Measurements from ENCODE around the gene SLC4A5.

DNA sequence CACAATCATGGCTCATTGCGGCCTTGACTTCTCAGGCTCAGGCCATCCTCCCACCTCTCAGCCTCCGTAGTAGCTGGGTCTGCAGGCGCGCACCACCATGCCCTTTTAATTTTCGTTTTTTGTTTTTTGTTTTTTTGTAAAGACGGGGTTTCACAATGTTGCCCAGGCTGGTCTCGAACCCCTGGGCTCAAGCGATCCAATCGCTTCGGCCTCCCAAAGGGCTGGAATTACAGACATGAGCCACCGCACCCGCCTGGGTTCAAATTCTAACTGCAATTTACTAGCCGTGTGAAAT is 49.2 kb upstream of the SLC4A5 start:
- TF ChIP-seq, protein P1, sequence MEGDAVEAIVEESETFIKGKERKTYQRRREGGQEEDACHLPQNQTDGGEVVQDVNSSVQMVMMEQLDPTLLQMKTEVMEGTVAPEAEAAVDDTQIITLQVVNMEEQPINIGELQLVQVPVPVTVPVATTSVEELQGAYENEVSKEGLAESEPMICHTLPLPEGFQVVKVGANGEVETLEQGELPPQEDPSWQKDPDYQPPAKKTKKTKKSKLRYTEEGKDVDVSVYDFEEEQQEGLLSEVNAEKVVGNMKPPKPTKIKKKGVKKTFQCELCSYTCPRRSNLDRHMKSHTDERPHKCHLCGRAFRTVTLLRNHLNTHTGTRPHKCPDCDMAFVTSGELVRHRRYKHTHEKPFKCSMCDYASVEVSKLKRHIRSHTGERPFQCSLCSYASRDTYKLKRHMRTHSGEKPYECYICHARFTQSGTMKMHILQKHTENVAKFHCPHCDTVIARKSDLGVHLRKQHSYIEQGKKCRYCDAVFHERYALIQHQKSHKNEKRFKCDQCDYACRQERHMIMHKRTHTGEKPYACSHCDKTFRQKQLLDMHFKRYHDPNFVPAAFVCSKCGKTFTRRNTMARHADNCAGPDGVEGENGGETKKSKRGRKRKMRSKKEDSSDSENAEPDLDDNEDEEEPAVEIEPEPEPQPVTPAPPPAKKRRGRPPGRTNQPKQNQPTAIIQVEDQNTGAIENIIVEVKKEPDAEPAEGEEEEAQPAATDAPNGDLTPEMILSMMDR (IDR thresholded peaks at IDR 0.05) = no peak
- no peak for TF ChIP-seq POLR2A (IDR thresholded peaks at IDR 0.05)
